DND-41 (cell line): ENCODE results near the gene ABLIM1.

ENCODE experiments used
- CTCF ChIP-seq: IDR thresholded peaks from 2 replicates; pipeline ENCODE4 v1.5.1; 2012; ENCODE audit warnings: borderline replicate concordance, low read length, moderate library complexity, mild to moderate bottlenecking; ENCODE audit not compliant: poor library complexity, severe bottlenecking; ENCODE audit errors: extremely low read depth
- EZH2 ChIP-seq: IDR thresholded peaks from 3 replicates; pipeline ENCODE4 v1.6.1; 2012; ENCODE audit warnings: borderline replicate concordance, low read depth, mild to moderate bottlenecking, moderate library complexity, low read length, inconsistent platforms; ENCODE audit not compliant: severe bottlenecking

- TF ChIP-seq CTCF (no peak), EZH2 (no peak)
Observed at GRCh38 chr10:114402871-114403540, 255.1 kb downstream of the ABLIM1 start.
